PC-9 (cell line): ENCODE data around the gene HOXC9. TPM values are rescaled to one million over a fixed set of nuclear protein-coding genes. Genes with fewer than 3 reads are reported as not detected.

Source experiments
- BruUV-seq: library from RNA; stranded (reverse); fragments of 400-500 nt; replicated peaks from 2 replicates; lab custom pipeline; 2021; lab: Mats Ljungman, UMichigan
- CTCF ChIA-PET: fragments of 300-600 bp; sonication (Branson Sonifier 250); formaldehyde crosslinking; loops from one replicate; lab custom pipeline; 2022; ENCODE audit warnings: antibody characterized with exemption; lab: Charles Lee
- POLR2A ChIA-PET: fragments of 300-600 bp; sonication (Branson Sonifier 250); formaldehyde crosslinking; loops from one replicate; lab custom pipeline; 2022; ENCODE audit warnings: antibody characterized with exemption; ENCODE audit not compliant: unreplicated experiment; lab: Charles Lee
- DNase-seq, 2 experiments: peaks; one replicate each; pipeline versions ENCODE4 v3.0.0 to v3.0.0-alpha.2; 2015 to 2022; ENCODE audit warnings: mixed read lengths in 1 of 2
- H2AFZ ChIP-seq: fragments of 200-600 bp; sonication (generic); 2 replicates; pipeline ENCODE4 v1.8.1; 2017; ENCODE audit warnings: antibody characterized with exemption
- H3F3A ChIP-seq: fragments of 200-600 bp; sonication (generic); 2 replicates; pipeline ENCODE4 v1.8.1; 2017; ENCODE audit warnings: antibody characterized with exemption, mild to moderate bottlenecking, low read depth; ENCODE audit not compliant: insufficient read depth
- H3K27ac ChIP-seq: fragments of 200-600 bp; sonication (generic); 2 replicates; pipeline ENCODE4 v1.6.1; 2016; ENCODE audit warnings: mixed run types
- H3K27me3 ChIP-seq: fragments of 200-600 bp; sonication (generic); 2 replicates; pipeline ENCODE4 v1.6.1; 2016; ENCODE audit warnings: low read depth, mixed run types; ENCODE audit not compliant: insufficient read depth
- H3K36me3 ChIP-seq: fragments of 200-600 bp; sonication (generic); 2 replicates; pipeline ENCODE4 v1.6.1; 2016; ENCODE audit warnings: low read depth, mixed run types
- H3K4me1 ChIP-seq: fragments of 200-600 bp; sonication (generic); replicated peaks from 2 replicates; pipeline ENCODE4 v1.6.1; 2016; ENCODE audit warnings: mixed run types; ENCODE audit not compliant: insufficient read depth
- H3K4me2 ChIP-seq: fragments of 200-600 bp; sonication (generic); 2 replicates; pipeline ENCODE4 v1.6.1; 2017; ENCODE audit warnings: mixed run types
- H3K4me3 ChIP-seq: fragments of 200-600 bp; sonication (generic); 2 replicates; pipeline ENCODE4 v1.6.1; 2016; ENCODE audit warnings: mixed run types
- H3K79me2 ChIP-seq: fragments of 200-600 bp; sonication (generic); 2 replicates; pipeline ENCODE4 v1.6.1; 2017; ENCODE audit warnings: low read depth, mixed run types
- H3K9me2 ChIP-seq: fragments of 200-600 bp; sonication (generic); 2 replicates; pipeline ENCODE4 v1.8.1; 2017; ENCODE audit warnings: mild to moderate bottlenecking; ENCODE audit not compliant: insufficient read depth
- H3K9me3 ChIP-seq: fragments of 200-600 bp; sonication (generic); 2 replicates; pipeline ENCODE4 v1.8.1; 2016; ENCODE audit warnings: low read depth; ENCODE audit not compliant: insufficient read depth
- H4K20me1 ChIP-seq: fragments of 200-600 bp; sonication (generic); 2 replicates; pipeline ENCODE4 v1.8.1; 2017; ENCODE audit not compliant: insufficient read depth
- CTCF ChIP-seq: fragments of 200-600 bp; sonication (generic); conservative IDR thresholded peaks from 2 replicates; pipeline ENCODE4 v1.6.1; 2017; ENCODE audit warnings: mixed run types, antibody characterized with exemption, mild to moderate bottlenecking, moderate library complexity
- EZH2 ChIP-seq: fragments of 200-600 bp; sonication (generic); IDR thresholded peaks from 2 replicates; pipeline ENCODE4 v1.8.0; 2017; ENCODE audit warnings: antibody characterized with exemption, low read depth
- intact Hi-C: fragments of 100-400 bp; cut with micrococcal nuclease; formaldehyde crosslinking; loops from one replicate; pipeline ENCODE4 v1.10.0; 2022; ENCODE audit not compliant: unreplicated experiment
- total RNA-seq: library from RNA; stranded (reverse); gene quantifications from 2 replicates; pipeline ENCODE4 v1.2.3, GENCODE V29; 2021

HOXC9 gene
- total RNA-seq, 1 experiment from 2014 or later: 10.2 TPM

GRCh38 chr12:53999559-54000115, 324 bp upstream of the HOXC9 start:
- Histone ChIP-seq H3K4me2 (no peak overlapping the region), H3K9me3 (no peaks in the 10 kb centered on the region), H3K27me3 (no peaks in the 10 kb centered on the region), H3F3A (peaks cover 9% of the 10 kb centered on the region; the same call in 1 of the 2 replicates), H3K4me3 (no peak overlapping the region), H4K20me1 (no peaks in the 10 kb centered on the region), H3K27ac (no peak overlapping the region), H3K36me3 (no peaks in the 10 kb centered on the region), H2AFZ (no peak overlapping the region), H3K4me1 (0 out of 2 replicates have a peak, but pooled peaks cover 4% of the 10 kb centered on the region), H3K79me2 (peaks cover 8% of the 10 kb centered on the region; the same call in 1 of the 2 replicates), H3K9me2 (no peaks in the 10 kb centered on the region)
- ChIA-PET POLR2A (no interaction called here), CTCF (interaction anchor here (0.6 kb wide), 1 partner anchor 39 kb away, joined by 3 read pairs; no protein-coding TSS in a partner anchor)
- no peak for TF ChIP-seq EZH2
- no peak for TF ChIP-seq CTCF
- no peak for DNase-seq
- intact Hi-C loops: no loop called here
- BruUV-seq: no TSS peak

- no TSS peak for BruUV-seq
- CTCF ChIA-PET: interaction anchor here (0.5 to 0.6 kb wide), 2 partner anchors 11 to 191 kb away, joined by 3 to 8 read pairs; no protein-coding TSS in a partner anchor
- Histone ChIP-seq H3K36me3 (no peaks in the 10 kb centered on the region), H3K9me2 (no peaks in the 10 kb centered on the region), H3K27me3 (no peaks in the 10 kb centered on the region), H3K4me3 (no peak overlapping the region), H3F3A (peaks cover 4% of the 10 kb centered on the region; the same call in 1 of the 2 replicates), H2AFZ (no peak overlapping the region), H3K9me3 (no peaks in the 10 kb centered on the region), H3K4me1 (no peaks in the 10 kb centered on the region), H3K4me2 (no peak overlapping the region), H3K27ac (no peak overlapping the region), H3K79me2 (peaks cover 2% of the 10 kb centered on the region; the same call in 1 of the 2 replicates), H4K20me1 (no peaks in the 10 kb centered on the region)
- intact Hi-C loops: no loop called here
- TF ChIP-seq EZH2 (no peak), CTCF (no peak)
- POLR2A ChIA-PET: no interaction called here
- DNase-seq: no peak
Measured at GRCh38 chr12:54001283-54002187, 1.6 kb downstream of the HOXC9 start.

- Histone ChIP-seq H3K9me3 (no peaks in the 10 kb centered on the region), H3K27me3 (no peaks in the 10 kb centered on the region), H3K27ac (no peak overlapping the region), H3K4me3 (no peak overlapping the region), H3K9me2 (no peaks in the 10 kb centered on the region), H3K36me3 (no peaks in the 10 kb centered on the region), H3K4me2 (no peak overlapping the region), H3F3A (peaks cover 4% of the 10 kb centered on the region; the same call in 1 of the 2 replicates), H3K79me2 (no peaks in the 10 kb centered on the region), H4K20me1 (no peaks in the 10 kb centered on the region), H3K4me1 (no peaks in the 10 kb centered on the region), H2AFZ (no peak overlapping the region)
- intact Hi-C loops: no loop called here
- no peak for TF ChIP-seq EZH2
- no peak for TF ChIP-seq CTCF
- DNase-seq: no peak
- ChIA-PET POLR2A (no interaction called here), CTCF (interaction anchor here (0.6 kb wide), 1 partner anchor 12 kb away, joined by 3 read pairs; no protein-coding TSS in a partner anchor)
- BruUV-seq: no TSS peak
Measured at GRCh38 chr12:54002278-54002914, 2.4 kb downstream of the HOXC9 start.
